PC-3 (cell line): Measurements from ENCODE around the gene NXPE3. TPM values are rescaled to one million over a fixed set of nuclear protein-coding genes. Genes with fewer than 3 reads are reported as not detected.
A peak's percentile ranks its signal among the peaks of the same experiment; 100 is the strongest.

Experiments
- ATAC-seq: fragments of 200-7000 bp; cut with Tn5 transposase; 2 replicates; pipeline ENCODE4 v1.9.1; 2020; ENCODE audit warnings: mild to moderate bottlenecking, moderate library complexity
- BruUV-seq: library from RNA; stranded (reverse); fragments of 400-500 nt; replicated peaks from 2 replicates; lab custom pipeline; 2021; lab: Mats Ljungman, UMichigan
- CTCF ChIA-PET: fragments of 300-600 bp; sonication (Branson Sonifier 250); formaldehyde crosslinking; loops from one replicate; lab custom pipeline; 2022; ENCODE audit warnings: antibody characterized with exemption; lab: Charles Lee
- POLR2A ChIA-PET: fragments of 300-600 bp; sonication (Branson Sonifier 250); formaldehyde crosslinking; loops from one replicate; lab custom pipeline; 2022; ENCODE audit warnings: antibody characterized with exemption; ENCODE audit not compliant: unreplicated experiment; lab: Charles Lee
- DNase-seq: peaks from one replicate; pipeline ENCODE4 v3.0.0-alpha.2; 2015
- H2AFZ ChIP-seq: fragments of 300-600 bp; sonication (generic); 2 replicates; pipeline ENCODE4 v1.6.0; 2016; ENCODE audit warnings: antibody characterized with exemption, low read length
- H3F3A ChIP-seq: fragments of 300-600 bp; sonication (generic); one replicate; pipeline ENCODE4 v1.6.0; 2017; ENCODE audit warnings: antibody characterized with exemption, low read length, control low read depth, mild to moderate bottlenecking; ENCODE audit not compliant: unreplicated experiment
- H3K27ac ChIP-seq: fragments of 300-600 bp; sonication (generic); 2 replicates; pipeline ENCODE4 v1.5.1; 2016; ENCODE audit warnings: mild to moderate bottlenecking, low read length
- H3K27me3 ChIP-seq: fragments of 300-600 bp; sonication (generic); 2 replicates; pipeline ENCODE4 v1.6.1; 2016; ENCODE audit warnings: low read length, mixed read lengths
- H3K36me3 ChIP-seq: fragments of 300-600 bp; sonication (generic); 2 replicates; pipeline ENCODE4 v1.6.1; 2016; ENCODE audit warnings: low read depth, mixed run types, low read length, mixed read lengths
- H3K4me1 ChIP-seq: fragments of 300-600 bp; sonication (generic); 2 replicates; pipeline ENCODE4 v1.5.1; 2016; ENCODE audit warnings: low read length; ENCODE audit not compliant: insufficient read depth
- H3K4me2 ChIP-seq: fragments of 300-600 bp; sonication (generic); 2 replicates; pipeline ENCODE4 v1.6.0; 2016; ENCODE audit warnings: low read length
- H3K4me3 ChIP-seq: fragments of 300-600 bp; sonication (generic); 2 replicates; pipeline ENCODE4 v1.5.1; 2016; ENCODE audit warnings: mild to moderate bottlenecking, low read length, mixed read lengths
- H3K79me2 ChIP-seq: fragments of 300-600 bp; sonication (generic); 2 replicates; pipeline ENCODE4 v1.6.1; 2017; ENCODE audit warnings: low read length, mixed read lengths
- H3K9ac ChIP-seq: fragments of 300-600 bp; sonication (generic); 2 replicates; pipeline ENCODE4 v1.6.0; 2016; ENCODE audit warnings: mild to moderate bottlenecking, low read length
- H3K9me2 ChIP-seq: fragments of 300-600 bp; sonication (generic); replicated peaks from 2 replicates; pipeline ENCODE4 v1.6.1; 2016; ENCODE audit warnings: mixed run types, low read length, mixed read lengths
- H3K9me3 ChIP-seq: fragments of 300-600 bp; sonication (generic); 2 replicates; pipeline ENCODE4 v1.6.1; 2016; ENCODE audit warnings: low read length, mixed read lengths
- H4K20me1 ChIP-seq: fragments of 300-600 bp; sonication (generic); 2 replicates; pipeline ENCODE4 v1.6.1; 2016; ENCODE audit warnings: low read length, mixed read lengths
- CTCF ChIP-seq: fragments of 300-600 bp; sonication (generic); conservative IDR thresholded peaks from 2 replicates; pipeline ENCODE4 v1.5.1; 2017; ENCODE audit warnings: antibody characterized with exemption, low read depth, mild to moderate bottlenecking, low read length
- EZH2 ChIP-seq: fragments of 300-600 bp; sonication (generic); IDR thresholded peaks from one replicate; pipeline ENCODE4 v1.6.1; 2017; ENCODE audit warnings: antibody characterized with exemption, mild to moderate bottlenecking, low read length; ENCODE audit not compliant: unreplicated experiment
- EZH2phosphoT487 ChIP-seq: fragments of 300-600 bp; sonication (generic); IDR thresholded peaks from 2 replicates; pipeline ENCODE4 v1.6.1; 2018; ENCODE audit warnings: mild to moderate bottlenecking, antibody characterized with exemption, low read length, borderline replicate concordance
- intact Hi-C: fragments of 100-400 bp; cut with micrococcal nuclease; formaldehyde crosslinking; loops from 2 replicates; pipeline ENCODE4 v1.9.0; 2023
- total RNA-seq: library from RNA; depleted of rRNA; stranded (reverse); fragments of >200 nt; gene quantifications from 2 replicates; pipeline ENCODE4 v1.2.3, GENCODE V29; 2014

Gene NXPE3
- total RNA-seq, 1 experiment from 2014 or later = 12.6 TPM

DNA sequence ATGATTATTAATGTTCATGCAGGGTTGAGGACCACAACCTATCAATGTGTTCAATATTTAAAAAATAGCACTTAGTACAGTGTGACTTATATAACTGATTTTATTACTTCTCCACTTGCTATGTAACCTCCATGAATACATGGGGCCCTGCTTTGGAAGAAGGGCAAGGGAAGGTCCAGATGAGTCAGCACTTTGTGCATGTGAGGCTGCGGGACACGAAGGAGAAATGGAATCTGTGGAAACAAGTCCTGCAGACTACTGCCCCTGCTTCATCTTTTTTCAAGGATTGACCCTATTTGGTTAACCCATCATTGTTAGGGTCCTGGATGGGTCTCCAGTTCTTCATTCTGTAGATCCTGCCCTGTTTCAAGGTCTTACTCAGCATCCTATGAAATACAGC lies 1.6 kb downstream of the NXPE3 start:
- Histone ChIP-seq H3F3A (no peaks in the 10 kb centered on the region), H4K20me1 (no peaks in the 10 kb centered on the region), H3K4me2 (peak overlapping the region; percentile 94), H3K79me2 (peaks cover 28% of the 10 kb centered on the region), H3K9ac (peak overlapping the region; percentile 58), H3K4me3 (peak overlapping the region; percentile 81), H3K9me3 (no peaks in the 10 kb centered on the region), H3K27me3 (no peaks in the 10 kb centered on the region), H3K36me3 (peaks cover 13% of the 10 kb centered on the region), H3K9me2 (no peaks in the 10 kb centered on the region), H3K27ac (peak overlapping the region; percentile 10; the same call in 1 of the 2 replicates), H3K4me1 (peaks cover 23% of the 10 kb centered on the region), H2AFZ (peak overlapping the region; percentile 91)
- ATAC-seq = no peak
- intact Hi-C loops = no loop called here
- BruUV-seq = no TSS peak
- peak; percentile 69 for DNase-seq
- TF ChIP-seq EZH2 = no peak
- no peak for TF ChIP-seq EZH2phosphoT487
- no peak for TF ChIP-seq CTCF
- POLR2A ChIA-PET = no interaction called here
- CTCF ChIA-PET = no interaction called here

DNA sequence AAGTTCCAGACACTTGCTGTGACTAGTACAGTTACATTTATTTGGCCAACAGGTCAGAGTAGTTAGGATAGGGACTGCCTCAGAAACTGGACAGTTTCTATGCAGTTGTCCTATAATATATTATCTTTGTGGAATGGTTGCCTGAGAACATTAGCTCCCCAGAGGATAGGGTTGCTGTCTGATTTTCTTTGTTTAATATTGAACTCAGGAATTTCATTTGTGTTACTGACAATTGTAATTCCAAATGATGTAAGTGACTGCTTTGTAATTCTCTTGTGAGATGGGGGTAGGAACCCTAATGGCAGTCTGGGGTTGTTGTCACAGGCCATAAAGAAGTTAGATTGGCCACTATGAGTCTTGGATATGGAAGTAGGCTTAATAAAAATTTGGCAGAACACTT lies 2.2 kb downstream of the NXPE3 start:
- POLR2A ChIA-PET = no interaction called here
- no peaks in the 10 kb centered on the region for H4K20me1 ChIP-seq
- H3K9me2 ChIP-seq = no peaks in the 10 kb centered on the region
- H3K36me3 ChIP-seq = peaks cover 18% of the 10 kb centered on the region
- no peaks in the 10 kb centered on the region for H3F3A ChIP-seq
- ATAC-seq (no peak), DNase-seq (no peak)
- intact Hi-C loops = no loop called here
- peak overlapping the region; percentile 94 for H3K4me2 ChIP-seq
- peaks cover 23% of the 10 kb centered on the region for H3K4me1 ChIP-seq
- CTCF ChIA-PET = no interaction called here
- H3K27ac ChIP-seq = peak overlapping the region; percentile 10; the same call in 1 of the 2 replicates
- H2AFZ ChIP-seq = peak overlapping the region; percentile 91; the same call in 1 of the 2 replicates
- no peaks in the 10 kb centered on the region for H3K9me3 ChIP-seq
- no peaks in the 10 kb centered on the region for H3K27me3 ChIP-seq
- TF ChIP-seq CTCF = no peak
- no TSS peak for BruUV-seq
- H3K79me2 ChIP-seq = peaks cover 28% of the 10 kb centered on the region
- peak overlapping the region; percentile 81 for H3K4me3 ChIP-seq
- H3K9ac ChIP-seq = peak overlapping the region; percentile 58

- no TSS peak for BruUV-seq
- Histone ChIP-seq H3K9me2 (no peaks in the 10 kb centered on the region), H3K9ac (no peak overlapping the region), H2AFZ (no peak overlapping the region), H4K20me1 (no peaks in the 10 kb centered on the region), H3F3A (no peaks in the 10 kb centered on the region), H3K4me3 (no peak overlapping the region), H3K27ac (no peak overlapping the region), H3K27me3 (no peaks in the 10 kb centered on the region), H3K36me3 (peaks cover 29% of the 10 kb centered on the region), H3K4me1 (peaks cover 14% of the 10 kb centered on the region), H3K4me2 (no peak overlapping the region), H3K9me3 (no peaks in the 10 kb centered on the region), H3K79me2 (peaks cover 23% of the 10 kb centered on the region)
- DNase-seq (no peak), ATAC-seq (no peak)
- CTCF ChIA-PET = no interaction called here
- POLR2A ChIA-PET = no interaction called here
- intact Hi-C loops = no loop called here
- TF ChIP-seq CTCF (no peak), EZH2phosphoT487 (no peak), EZH2 (no peak)
Observed at GRCh38 chr3:101784855-101785613, 6.0 kb downstream of the NXPE3 start.
